ENCODE results near the gene RDH5.

RDH5 gene

GRCh38 chr12:55687746-55688145 lies 32.4 kb upstream of the RDH5 start:
- H3K4me3 ChIP-seq (ENCODE audit: low read depth, low read length): no peak overlapping the region
- TF ChIP-seq CTCF (IDR thresholded peaks at IDR 0.05; ENCODE audit: insufficient read depth, low read depth, low read length, missing control alignments): no peak
- peak; percentile 10 for DNase-seq (ENCODE audit: low read depth)

- no peak for TF ChIP-seq CTCF (IDR thresholded peaks at IDR 0.05; ENCODE audit: insufficient read depth, low read depth, low read length, missing control alignments)
- DNase-seq (ENCODE audit: low read depth): no peak
Observed at GRCh38 chr12:55688716-55689655, 31.2 kb upstream of the RDH5 start.

DNA sequence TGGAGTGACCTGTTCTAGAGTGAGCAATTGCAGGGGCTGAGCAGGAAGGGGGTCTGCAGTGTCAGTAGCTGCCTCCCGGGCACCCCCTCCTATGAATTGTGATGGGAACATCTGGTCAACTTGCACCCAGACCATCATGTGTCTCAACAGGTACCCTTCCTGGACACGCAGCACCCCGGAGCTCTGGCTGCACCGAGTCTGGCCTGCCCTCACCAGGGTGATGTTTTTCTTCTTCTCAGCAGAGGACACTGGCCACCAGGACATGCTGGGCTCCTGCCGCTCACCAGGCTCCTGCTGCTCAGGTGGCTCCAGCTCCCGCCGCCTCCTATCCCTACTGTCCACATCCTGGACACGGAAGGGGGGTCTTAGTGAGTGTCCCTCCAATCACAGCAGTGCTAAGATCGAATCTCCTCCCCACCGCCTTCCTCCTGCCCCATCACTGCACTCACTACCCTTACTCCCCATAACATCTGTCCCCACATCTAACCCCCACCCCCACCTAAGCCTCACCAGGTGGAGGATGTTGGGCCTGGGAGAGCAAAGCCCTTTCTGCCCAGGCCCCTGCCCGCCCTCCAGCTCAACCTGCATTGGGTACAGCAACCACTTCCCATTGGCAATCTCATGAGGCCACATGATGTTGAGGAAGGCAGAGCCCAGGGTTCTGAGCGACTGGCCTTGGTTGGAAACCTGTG lies 27.4 kb upstream of the RDH5 start:
- H3K4me3 ChIP-seq (ENCODE audit: low read depth, low read length): no peak overlapping the region
- DNase-seq (ENCODE audit: low read depth): no peak
- TF ChIP-seq CTCF (IDR thresholded peaks at IDR 0.05; ENCODE audit: insufficient read depth, low read depth, low read length, missing control alignments): no peak

More at GRCh38 chr12:55688716-55689655, 31.2 kb upstream of the RDH5 start:
- H3K4me3 ChIP-seq (ENCODE audit: low read depth, low read length): no peak overlapping the region

GRCh38 chr12:55693323-55694187 lies 26.6 kb upstream of the RDH5 start:
- no peak for TF ChIP-seq CTCF (IDR thresholded peaks at IDR 0.05; ENCODE audit: insufficient read depth, low read depth, low read length, missing control alignments)
- no peak for DNase-seq (ENCODE audit: low read depth)
- no peak overlapping the region for H3K4me3 ChIP-seq (ENCODE audit: low read depth, low read length)

DNA sequence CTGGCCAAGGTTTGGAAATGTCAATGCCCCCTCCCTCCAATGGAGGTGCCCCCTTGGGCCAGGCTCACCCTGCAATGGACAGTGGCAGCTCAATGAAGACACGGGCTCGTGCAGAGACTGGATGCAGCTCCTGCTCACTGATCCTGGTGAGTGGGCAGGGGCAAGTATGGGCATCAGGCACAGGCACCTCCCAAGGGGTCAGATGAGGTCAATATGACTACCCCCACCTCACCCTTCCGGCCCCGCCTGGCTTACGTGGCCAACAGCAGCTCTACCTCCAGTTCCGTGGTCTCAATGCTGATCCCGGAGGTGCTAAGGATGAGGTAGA lies 26.0 kb upstream of the RDH5 start:
- no peak overlapping the region for H3K4me3 ChIP-seq (ENCODE audit: low read depth, low read length)
- no peak for TF ChIP-seq CTCF (IDR thresholded peaks at IDR 0.05; ENCODE audit: insufficient read depth, low read depth, low read length, missing control alignments)
- DNase-seq (ENCODE audit: low read depth): no peak

DNA sequence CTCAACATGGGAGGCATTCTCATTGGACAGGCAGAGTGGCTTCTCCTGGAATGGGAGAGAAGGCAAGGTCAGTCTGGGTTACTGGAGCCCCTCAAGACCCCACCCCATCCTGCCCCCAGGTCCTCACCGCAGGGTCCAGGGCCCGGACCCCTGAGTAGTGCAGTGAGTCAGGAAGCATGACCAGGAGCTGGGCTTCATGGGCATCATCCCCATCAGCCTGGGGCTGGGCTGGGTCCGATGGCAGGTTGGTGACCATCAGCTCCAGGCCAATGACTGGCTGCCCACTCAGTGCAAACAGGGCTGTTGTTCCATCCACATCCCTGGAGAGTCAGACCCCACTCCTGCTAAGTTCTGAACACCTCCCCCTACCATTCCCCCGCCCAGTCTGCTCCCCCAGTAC lies 25.5 kb upstream of the RDH5 start:
- H3K4me3 ChIP-seq (ENCODE audit: low read depth, low read length): no peak overlapping the region
- DNase-seq (ENCODE audit: low read depth): no peak
- TF ChIP-seq CTCF (IDR thresholded peaks at IDR 0.05; ENCODE audit: insufficient read depth, low read depth, low read length, missing control alignments): no peak

Data from GM12865 (cell line).